T-helper 17 cell (primary cell): ENCODE results near the gene KMO. TPM values are rescaled to one million over a fixed set of nuclear protein-coding genes. Genes with fewer than 3 reads are reported as not detected.
A peak's percentile ranks its signal among the peaks of the same experiment; 100 is the strongest.

Experiments used
- ATAC-seq: fragments of 150-1000 bp; cut with Tn5 transposase; 2 replicates; pipeline ENCODE4 v1.10.0; 2021; ENCODE audit warnings: mild to moderate bottlenecking, moderate library complexity
- DNase-seq, 3 donors: peaks; one replicate each; pipeline versions ENCODE4 v3.0.0 to v3.0.0-alpha.2; 2020 to 2021
- H3K9me3 ChIP-seq: one replicate; pipeline ENCODE4 v1.7.0; 2013; ENCODE audit warnings: low read length, mild to moderate bottlenecking; ENCODE audit not compliant: control insufficient read depth, poor library complexity, severe bottlenecking
- H3K27ac Mint-ChIP-seq: one replicate; pipeline ENCODE4 v1.8.0; 2022; ENCODE audit warnings: mild to moderate bottlenecking, moderate library complexity, mixed read lengths
- H3K27me3 Mint-ChIP-seq: one replicate; pipeline ENCODE4 v1.8.0; 2022; ENCODE audit warnings: mixed read lengths
- H3K36me3 Mint-ChIP-seq: one replicate; pipeline ENCODE4 v1.8.0; 2022; ENCODE audit warnings: low read depth, mixed read lengths
- H3K4me1 Mint-ChIP-seq: one replicate; pipeline ENCODE4 v1.8.0; 2022; ENCODE audit warnings: mild to moderate bottlenecking, mixed read lengths
- H3K4me3 Mint-ChIP-seq: one replicate; pipeline ENCODE4 v1.8.0; 2022; ENCODE audit warnings: mild to moderate bottlenecking, moderate library complexity, mixed read lengths
- total RNA-seq, 4 donors: library from RNA in 2 of 4; stranded (reverse) in 2 of 4; gene quantifications; one replicate each; pipeline ENCODE4 v1.2.3 and lab custom pipeline; 2022 to 2026

KMO gene
- total RNA-seq, 2 donors from 2014 or later = 1.5 TPM; not detected in 1

- Mint-ChIP-seq H3K27me3 (no peaks in the 10 kb centered on the region), H3K27ac (peak overlapping the region; percentile 32), H3K4me1 (peaks cover 2% of the 10 kb centered on the region), H3K36me3 (peaks cover 4% of the 10 kb centered on the region), H3K4me3 (no peak overlapping the region)
- no peak for ATAC-seq
- no peaks in the 10 kb centered on the region for H3K9me3 ChIP-seq
- DNase-seq = no peak
Measured at GRCh38 chr1:241591317-241591716, 59.1 kb downstream of the KMO start.

GRCh38 chr1:241591736-241592135 is 59.6 kb downstream of the KMO start:
- H3K27ac Mint-ChIP-seq = peak overlapping the region; percentile 32
- H3K4me3 Mint-ChIP-seq = no peak overlapping the region
- DNase-seq = no peak
- peaks cover 2% of the 10 kb centered on the region for H3K4me1 Mint-ChIP-seq
- no peaks in the 10 kb centered on the region for H3K27me3 Mint-ChIP-seq
- H3K36me3 Mint-ChIP-seq = peaks cover 2% of the 10 kb centered on the region
- H3K9me3 ChIP-seq = no peaks in the 10 kb centered on the region
- no peak for ATAC-seq

- no peaks in the 10 kb centered on the region for H3K9me3 ChIP-seq
- no peak overlapping the region for H3K4me3 Mint-ChIP-seq
- no peak overlapping the region for H3K27ac Mint-ChIP-seq
- DNase-seq = no peak
- H3K4me1 Mint-ChIP-seq = peaks cover 2% of the 10 kb centered on the region
- no peak for ATAC-seq
- peaks cover 2% of the 10 kb centered on the region for H3K36me3 Mint-ChIP-seq
- H3K27me3 Mint-ChIP-seq = no peaks in the 10 kb centered on the region
Measured at GRCh38 chr1:241592273-241592958, 60.2 kb downstream of the KMO start.

GRCh38 chr1:241593186-241593585 is 61.0 kb downstream of the KMO start:
- H3K27ac Mint-ChIP-seq = no peak overlapping the region
- no peaks in the 10 kb centered on the region for H3K27me3 Mint-ChIP-seq

GRCh38 chr1:241596633-241597032 is 64.5 kb downstream of the KMO start:
- Mint-ChIP-seq H3K4me3 (no peak overlapping the region), H3K36me3 (peaks cover 6% of the 10 kb centered on the region), H3K27me3 (no peaks in the 10 kb centered on the region), H3K4me1 (peaks cover 2% of the 10 kb centered on the region), H3K27ac (peak overlapping the region; percentile 3)
- H3K9me3 ChIP-seq = no peaks in the 10 kb centered on the region
- DNase-seq (no peak), ATAC-seq (no peak)

More at GRCh38 chr1:241593186-241593585, 61.0 kb downstream of the KMO start:
- ATAC-seq = no peak
- no peak for DNase-seq
- Mint-ChIP-seq H3K4me1 (peaks cover 2% of the 10 kb centered on the region), H3K4me3 (no peak overlapping the region), H3K36me3 (peaks cover 2% of the 10 kb centered on the region)
- H3K9me3 ChIP-seq = no peaks in the 10 kb centered on the region

GRCh38 chr1:241598249-241598648 is 66.1 kb downstream of the KMO start:
- Mint-ChIP-seq H3K27me3 (no peaks in the 10 kb centered on the region), H3K4me1 (peaks cover 6% of the 10 kb centered on the region), H3K36me3 (peaks cover 21% of the 10 kb centered on the region), H3K4me3 (no peak overlapping the region), H3K27ac (no peak overlapping the region)
- ATAC-seq (no peak), DNase-seq (no peak)
- H3K9me3 ChIP-seq = no peaks in the 10 kb centered on the region

- DNase-seq = no peak
- Mint-ChIP-seq H3K27me3 (peaks cover 4% of the 10 kb centered on the region), H3K4me1 (peaks cover 11% of the 10 kb centered on the region), H3K36me3 (peaks cover 26% of the 10 kb centered on the region), H3K27ac (no peak overlapping the region), H3K4me3 (no peak overlapping the region)
- ATAC-seq = no peak
- no peaks in the 10 kb centered on the region for H3K9me3 ChIP-seq
Measured at GRCh38 chr1:241600496-241600901, 68.3 kb downstream of the KMO start.

- DNase-seq = no peak
- ATAC-seq = no peak
- Mint-ChIP-seq H3K4me1 (peaks cover 11% of the 10 kb centered on the region), H3K27me3 (peaks cover 4% of the 10 kb centered on the region), H3K4me3 (no peak overlapping the region), H3K27ac (no peak overlapping the region), H3K36me3 (peaks cover 27% of the 10 kb centered on the region)
- H3K9me3 ChIP-seq = no peaks in the 10 kb centered on the region
Measured at GRCh38 chr1:241603731-241604245, 71.6 kb downstream of the KMO start.

GRCh38 chr1:241605146-241605805 is 73.1 kb downstream of the KMO start:
- Mint-ChIP-seq H3K27ac (no peak overlapping the region), H3K27me3 (peaks cover 4% of the 10 kb centered on the region), H3K36me3 (peaks cover 27% of the 10 kb centered on the region), H3K4me1 (peaks cover 11% of the 10 kb centered on the region), H3K4me3 (no peak overlapping the region)
- H3K9me3 ChIP-seq = no peaks in the 10 kb centered on the region
- no peak for ATAC-seq
- DNase-seq = no peak

- no peak for ATAC-seq
- no peak for DNase-seq
- Mint-ChIP-seq H3K36me3 (peaks cover 23% of the 10 kb centered on the region), H3K27me3 (peaks cover 4% of the 10 kb centered on the region), H3K4me1 (peaks cover 11% of the 10 kb centered on the region), H3K27ac (no peak overlapping the region), H3K4me3 (no peak overlapping the region)
- H3K9me3 ChIP-seq = no peaks in the 10 kb centered on the region
Measured at GRCh38 chr1:241606544-241606943, 74.4 kb downstream of the KMO start.

- H3K36me3 Mint-ChIP-seq = peaks cover 15% of the 10 kb centered on the region
- H3K4me3 Mint-ChIP-seq = no peak overlapping the region
- peaks cover 4% of the 10 kb centered on the region for H3K27me3 Mint-ChIP-seq
- DNase-seq = no peak
- H3K4me1 Mint-ChIP-seq = peaks cover 11% of the 10 kb centered on the region
- H3K27ac Mint-ChIP-seq = no peak overlapping the region
- no peaks in the 10 kb centered on the region for H3K9me3 ChIP-seq
- ATAC-seq = no peak
Measured at GRCh38 chr1:241607497-241607896, 75.3 kb downstream of the KMO start.

GRCh38 chr1:241608379-241609033 is 76.3 kb downstream of the KMO start:
- peaks cover 4% of the 10 kb centered on the region for H3K27me3 Mint-ChIP-seq

GRCh38 chr1:241610056-241610815 is 78.1 kb downstream of the KMO start:
- ATAC-seq (no peak), DNase-seq (no peak)
- H3K4me3 Mint-ChIP-seq = no peak overlapping the region
- H3K36me3 Mint-ChIP-seq = peaks cover 3% of the 10 kb centered on the region
- no peaks in the 10 kb centered on the region for H3K9me3 ChIP-seq
- H3K27ac Mint-ChIP-seq = no peak overlapping the region
- no peaks in the 10 kb centered on the region for H3K27me3 Mint-ChIP-seq
- no peaks in the 10 kb centered on the region for H3K4me1 Mint-ChIP-seq

More at GRCh38 chr1:241608379-241609033, 76.3 kb downstream of the KMO start:
- no peak overlapping the region for H3K27ac Mint-ChIP-seq
- ATAC-seq (no peak), DNase-seq (no peak)
- no peaks in the 10 kb centered on the region for H3K9me3 ChIP-seq
- H3K4me3 Mint-ChIP-seq = no peak overlapping the region
- peaks cover 5% of the 10 kb centered on the region for H3K36me3 Mint-ChIP-seq
- H3K4me1 Mint-ChIP-seq = peaks cover 3% of the 10 kb centered on the region
